HG03097 (cell line): ENCODE measurements around the gene PPP1R1B.
"Not testable (repeated sequence)": the region's sequence is repeated elsewhere in the genome, so short reads cannot be mapped to it uniquely, and the experiment has no call there.

ENCODE experiments used
- ATAC-seq: cut with Tn5 transposase; IDR thresholded peaks from one replicate; pipeline ENCODE4 v1.9.1; 2021; ENCODE audit not compliant: unreplicated experiment, low FRiP score

The PPP1R1B gene

GRCh38 chr17:39626171-39627046 lies at the start of gene PPP1R1B:
Gene PPP1R1B, plus strand, starts transcription at chr17:39626952. Its CDS starts 441 bp downstream, at chr17:39627393.
- no peak for ATAC-seq

- no peak for ATAC-seq
Measured at GRCh38 chr17:39578272-39578671, 48.5 kb upstream of the PPP1R1B start.

DNA sequence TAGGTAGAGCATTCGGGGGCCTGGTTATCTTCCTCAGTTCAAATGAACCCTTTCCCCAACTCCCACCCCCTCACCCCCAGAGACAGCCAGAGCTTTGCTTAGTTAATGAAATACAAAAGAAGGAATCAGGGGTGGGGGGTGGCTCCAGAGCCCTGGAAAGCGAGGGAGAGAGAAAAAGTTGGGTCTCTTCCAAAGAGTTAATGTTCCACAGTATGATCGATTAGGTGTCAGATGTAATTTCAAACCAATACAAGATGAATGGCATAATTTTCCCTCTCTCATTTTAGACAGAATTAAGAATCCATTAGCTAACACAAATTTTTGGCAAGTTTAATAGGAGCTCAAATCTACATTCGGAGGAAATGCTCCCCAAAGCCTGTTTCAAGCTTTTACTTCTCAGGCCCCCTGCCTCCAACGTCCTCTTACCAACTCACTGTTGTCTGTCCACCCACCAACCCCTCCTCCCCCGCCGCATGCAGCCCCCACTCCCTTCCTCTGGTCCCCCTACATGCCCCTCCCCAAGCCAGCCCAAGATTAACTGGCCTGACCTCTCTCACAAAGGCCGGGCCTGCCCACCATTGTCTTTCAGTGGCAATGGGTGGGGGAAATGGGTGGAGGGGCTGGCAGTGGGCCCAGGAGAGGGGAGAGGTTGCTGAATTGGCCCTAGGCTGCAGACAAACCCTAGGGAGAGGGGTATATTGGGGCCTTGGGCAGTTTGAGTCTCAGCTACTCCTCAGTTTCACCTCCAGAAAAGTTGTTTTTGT lies 47.3 kb upstream of the PPP1R1B start:
- no peak for ATAC-seq

DNA sequence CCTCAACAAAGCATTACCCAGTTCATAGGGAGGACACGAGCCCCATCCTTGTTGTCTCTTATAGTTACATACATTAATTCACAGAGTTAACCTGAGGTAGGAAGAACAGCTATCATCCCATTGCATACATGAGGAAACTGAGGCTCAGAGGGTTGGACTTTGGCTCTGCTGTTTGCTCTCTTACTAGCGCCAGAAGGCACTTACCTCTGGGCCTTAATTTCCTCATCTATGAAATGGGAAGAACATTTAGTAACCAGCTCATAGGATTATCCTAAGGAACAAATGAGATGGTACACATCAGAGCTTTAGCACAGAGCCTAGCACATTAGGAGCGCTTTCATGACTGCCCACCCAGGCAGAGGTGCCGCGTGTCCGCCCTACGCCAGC lies 46.7 kb upstream of the PPP1R1B start:
- no peak for ATAC-seq

GRCh38 chr17:39581071-39581758 lies 45.5 kb upstream of the PPP1R1B start:
- ATAC-seq: no peak

- ATAC-seq: no peak
Measured at GRCh38 chr17:39581759-39582085, 45.0 kb upstream of the PPP1R1B start.

GRCh38 chr17:39582658-39583057 lies 44.1 kb upstream of the PPP1R1B start:
- ATAC-seq: no peak

GRCh38 chr17:39590180-39590579 lies 36.6 kb upstream of the PPP1R1B start:
- not testable (repeated sequence) for ATAC-seq

DNA sequence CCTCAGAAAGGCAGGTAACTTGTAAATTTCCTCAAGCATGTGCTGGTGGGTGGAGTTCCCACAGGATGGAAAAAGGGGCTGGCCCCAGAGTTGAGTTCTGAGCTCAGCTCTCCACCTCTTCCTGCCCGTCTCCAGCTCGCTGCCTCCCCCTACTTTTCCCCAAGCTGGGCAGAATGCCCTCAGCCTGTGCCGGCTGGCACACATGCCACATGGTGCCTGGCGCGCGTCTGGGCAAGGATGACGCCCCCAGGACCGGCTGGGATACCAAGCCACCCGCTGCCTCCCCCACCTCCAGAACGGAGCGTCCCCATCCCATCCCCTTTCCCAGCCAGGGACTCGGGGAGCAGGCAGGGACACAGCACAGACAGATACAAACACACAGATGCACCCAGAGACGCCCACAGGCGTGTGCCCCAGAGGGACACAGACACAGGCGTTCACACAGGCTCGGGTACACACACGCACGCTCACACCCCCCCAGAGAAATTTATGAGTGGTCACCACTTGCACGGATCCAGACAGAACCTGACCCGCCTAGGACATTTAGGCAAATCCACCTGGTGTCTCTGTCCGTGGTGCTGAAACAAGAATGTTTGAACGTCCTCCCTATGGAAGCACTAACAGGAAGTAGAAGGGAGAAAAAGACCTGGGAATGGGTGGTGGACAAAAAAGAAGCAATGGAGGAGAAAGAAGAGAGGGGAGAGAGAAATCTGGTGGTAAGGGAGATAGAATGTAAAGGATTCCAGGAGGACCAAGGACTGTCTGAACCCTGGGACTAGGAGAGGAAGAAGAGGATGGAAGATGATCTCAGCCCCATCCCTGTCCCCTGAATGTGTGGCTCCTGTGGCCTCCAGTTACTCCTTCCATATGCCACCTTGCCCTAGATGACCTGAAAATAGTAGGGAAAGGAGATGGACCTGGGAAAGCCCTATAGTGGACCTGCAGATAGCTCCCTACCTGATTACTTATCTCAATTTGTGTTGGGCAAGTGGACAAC lies 34.5 kb upstream of the PPP1R1B start:
- no peak for ATAC-seq

- no peak for ATAC-seq
Measured at GRCh38 chr17:39593371-39593770, 33.4 kb upstream of the PPP1R1B start.

GRCh38 chr17:39595294-39595693 lies 31.5 kb upstream of the PPP1R1B start:
- no peak for ATAC-seq

DNA sequence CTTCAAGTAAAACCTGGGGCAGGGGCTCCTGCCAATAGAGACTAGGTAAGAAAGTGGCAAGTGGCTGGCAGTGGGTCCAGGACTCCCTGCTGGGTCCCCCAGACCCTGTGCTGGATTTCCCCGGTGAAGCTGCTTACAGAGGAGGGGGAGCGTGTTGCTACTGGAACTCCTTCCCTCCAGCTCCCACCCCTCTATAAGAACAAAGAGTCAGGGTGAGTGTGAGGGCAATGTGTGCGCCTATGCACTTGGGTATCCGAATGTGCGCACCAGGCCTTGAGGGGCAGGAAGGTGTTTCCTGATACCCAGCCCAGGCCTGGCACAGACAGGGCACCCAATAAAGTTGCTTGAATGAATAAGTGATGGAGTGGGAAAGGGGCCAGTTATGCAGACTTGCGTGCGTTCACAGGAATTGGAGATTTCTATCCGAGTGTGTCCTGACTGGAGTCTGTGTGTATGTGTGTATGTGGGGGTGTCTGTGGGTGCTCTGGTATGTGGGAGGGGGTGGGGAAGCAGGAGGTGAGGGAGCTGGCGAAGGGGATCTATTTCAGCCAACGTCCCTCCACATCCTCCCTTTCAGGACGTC lies 30.7 kb upstream of the PPP1R1B start:
- no peak for ATAC-seq

- ATAC-seq: no peak
Measured at GRCh38 chr17:39596543-39597267, 30.0 kb upstream of the PPP1R1B start.

DNA sequence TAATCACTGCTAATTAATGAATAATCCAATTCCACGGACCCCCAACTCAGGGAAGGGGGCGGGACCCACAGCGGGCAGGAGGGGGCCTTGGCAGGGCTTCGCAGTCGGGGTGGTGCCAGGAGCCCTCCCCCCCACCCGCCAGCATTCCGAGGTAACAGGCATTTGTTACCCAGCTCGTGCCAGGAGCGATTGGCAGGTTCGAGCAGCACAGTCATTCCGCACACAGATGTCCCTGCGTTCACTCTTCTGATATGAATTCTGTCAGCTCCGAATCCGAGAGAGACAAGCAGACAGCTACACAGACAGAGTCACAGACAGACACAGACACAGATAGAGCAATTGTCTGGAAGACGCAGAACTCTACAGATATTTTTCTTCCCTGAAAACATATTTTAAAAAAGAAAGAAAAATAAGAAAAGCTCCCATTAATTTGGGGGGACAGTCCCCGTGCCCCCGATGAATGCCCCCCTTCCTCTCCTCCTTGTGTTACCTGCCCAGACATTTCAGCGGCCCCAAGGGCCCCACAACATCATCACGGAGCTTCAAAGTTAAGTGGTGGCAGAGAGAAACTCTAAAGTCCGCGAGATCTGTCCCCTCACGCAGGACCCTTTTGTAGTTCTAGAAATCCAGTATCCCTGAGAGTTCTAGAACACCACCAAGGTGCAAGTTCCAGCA lies 29.2 kb upstream of the PPP1R1B start:
- no peak for ATAC-seq

GRCh38 chr17:39598047-39598481 lies 28.7 kb upstream of the PPP1R1B start:
- no peak for ATAC-seq

DNA sequence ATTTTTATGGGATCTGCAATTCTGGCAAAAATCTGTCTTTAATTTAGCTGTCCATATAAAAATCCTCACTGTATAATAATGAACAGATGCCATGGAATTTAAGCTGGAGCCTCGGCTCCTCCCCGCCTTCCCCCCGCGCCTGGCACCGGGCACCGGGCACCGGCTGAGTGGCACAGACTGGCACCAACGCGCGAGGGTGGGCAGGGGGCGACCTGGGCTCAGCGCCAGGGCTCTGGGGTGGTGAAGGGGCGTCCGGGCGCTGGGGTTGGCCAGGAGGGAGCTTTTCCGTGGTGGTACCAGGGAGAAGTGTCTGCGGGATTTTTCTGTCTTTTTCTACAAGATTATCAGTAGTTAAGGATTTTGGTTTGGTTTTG lies 28.1 kb upstream of the PPP1R1B start:
- ATAC-seq: no peak

DNA sequence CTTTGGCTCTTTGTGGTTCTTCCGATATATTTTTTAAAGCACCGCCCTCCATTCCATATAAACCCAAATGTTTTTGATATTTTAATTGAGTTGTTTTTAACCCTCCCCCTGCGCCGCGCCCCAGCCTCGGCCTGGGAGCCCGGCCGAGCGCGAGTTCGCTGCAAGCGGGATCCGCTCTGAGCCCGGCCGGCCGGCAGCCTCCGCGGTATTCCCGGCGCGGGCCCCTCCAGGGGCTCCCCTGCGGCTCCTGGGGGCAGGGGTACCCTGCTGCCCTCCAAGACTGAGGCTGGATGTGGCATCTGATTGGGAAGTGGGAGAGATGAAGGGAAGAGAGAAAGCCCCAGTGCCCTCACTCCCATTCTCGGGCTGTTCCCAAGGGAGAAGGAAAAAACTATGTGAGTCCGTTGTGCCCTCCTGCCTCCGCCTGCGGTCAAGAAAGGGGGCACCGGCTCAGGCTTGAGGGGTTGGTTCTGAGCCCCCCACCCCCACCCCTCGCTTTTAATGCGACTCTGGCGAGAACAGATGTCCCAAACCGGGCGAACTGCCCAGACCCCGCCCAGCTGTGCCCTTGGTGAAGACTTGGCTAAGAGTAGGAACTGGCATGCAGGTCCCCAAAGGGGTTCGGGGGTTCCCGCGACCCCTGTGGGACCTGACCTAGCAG lies 27.6 kb upstream of the PPP1R1B start:
- no peak for ATAC-seq

- ATAC-seq: no peak
Measured at GRCh38 chr17:39599665-39600231, 27.0 kb upstream of the PPP1R1B start.
